OCI-LY1 (cell line): ENCODE results near the gene GPX5.

Source experiments
- EZH2 ChIP-seq: fragments of 200-600 bp; sonication (generic), shearing (Covaris generic); IDR thresholded peaks from 2 replicates; pipeline ENCODE4 v1.8.0; 2017; ENCODE audit warnings: borderline replicate concordance, mixed run types, mild to moderate bottlenecking, antibody characterized with exemption, low read length, moderate library complexity, mixed read lengths
- TF ChIP-seq, protein P1 (sequence below): fragments of 200-600 bp; sonication (generic), shearing (Covaris generic); IDR thresholded peaks from 2 replicates; pipeline ENCODE4 v1.5.1; 2017; ENCODE audit warnings: mild to moderate bottlenecking, antibody characterized with exemption, low read length, moderate library complexity, mixed read lengths

DNA sequence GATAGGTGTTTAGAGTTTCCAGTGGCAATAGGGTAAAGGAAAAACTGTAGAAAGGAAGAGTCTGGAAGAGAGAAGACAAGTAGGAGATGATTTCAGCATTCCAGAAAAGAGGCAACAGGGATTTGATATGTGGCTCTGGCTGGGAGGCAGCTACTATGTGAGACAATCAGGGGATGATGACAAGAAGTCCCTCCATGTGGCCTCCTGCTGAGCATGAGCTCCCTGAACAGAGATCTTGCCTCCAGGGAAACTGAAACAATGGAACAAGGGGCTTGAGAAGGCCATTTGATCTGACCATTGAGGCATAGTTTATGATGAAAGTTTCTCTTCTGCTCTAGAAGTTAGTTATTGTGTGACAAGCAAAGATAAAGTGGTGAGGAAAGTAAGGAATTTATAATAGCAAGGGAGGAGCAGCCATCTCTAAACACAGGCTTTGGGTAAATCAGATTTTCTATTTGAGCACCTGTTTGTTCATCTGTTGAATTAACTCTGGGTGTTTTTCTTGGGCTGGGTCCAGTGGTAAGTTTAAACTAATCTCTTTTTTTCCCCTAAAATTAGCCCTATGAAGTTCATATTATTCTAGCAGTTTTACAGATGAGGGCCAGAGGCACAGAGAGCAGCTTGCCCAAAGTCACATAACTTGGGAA lies 3.0 kb upstream of the GPX5 start:
- TF ChIP-seq, protein P1, sequence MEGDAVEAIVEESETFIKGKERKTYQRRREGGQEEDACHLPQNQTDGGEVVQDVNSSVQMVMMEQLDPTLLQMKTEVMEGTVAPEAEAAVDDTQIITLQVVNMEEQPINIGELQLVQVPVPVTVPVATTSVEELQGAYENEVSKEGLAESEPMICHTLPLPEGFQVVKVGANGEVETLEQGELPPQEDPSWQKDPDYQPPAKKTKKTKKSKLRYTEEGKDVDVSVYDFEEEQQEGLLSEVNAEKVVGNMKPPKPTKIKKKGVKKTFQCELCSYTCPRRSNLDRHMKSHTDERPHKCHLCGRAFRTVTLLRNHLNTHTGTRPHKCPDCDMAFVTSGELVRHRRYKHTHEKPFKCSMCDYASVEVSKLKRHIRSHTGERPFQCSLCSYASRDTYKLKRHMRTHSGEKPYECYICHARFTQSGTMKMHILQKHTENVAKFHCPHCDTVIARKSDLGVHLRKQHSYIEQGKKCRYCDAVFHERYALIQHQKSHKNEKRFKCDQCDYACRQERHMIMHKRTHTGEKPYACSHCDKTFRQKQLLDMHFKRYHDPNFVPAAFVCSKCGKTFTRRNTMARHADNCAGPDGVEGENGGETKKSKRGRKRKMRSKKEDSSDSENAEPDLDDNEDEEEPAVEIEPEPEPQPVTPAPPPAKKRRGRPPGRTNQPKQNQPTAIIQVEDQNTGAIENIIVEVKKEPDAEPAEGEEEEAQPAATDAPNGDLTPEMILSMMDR = no peak
- no peak for TF ChIP-seq EZH2
